ENCODE data around the gene ZP2.

Gene ZP2

DNA sequence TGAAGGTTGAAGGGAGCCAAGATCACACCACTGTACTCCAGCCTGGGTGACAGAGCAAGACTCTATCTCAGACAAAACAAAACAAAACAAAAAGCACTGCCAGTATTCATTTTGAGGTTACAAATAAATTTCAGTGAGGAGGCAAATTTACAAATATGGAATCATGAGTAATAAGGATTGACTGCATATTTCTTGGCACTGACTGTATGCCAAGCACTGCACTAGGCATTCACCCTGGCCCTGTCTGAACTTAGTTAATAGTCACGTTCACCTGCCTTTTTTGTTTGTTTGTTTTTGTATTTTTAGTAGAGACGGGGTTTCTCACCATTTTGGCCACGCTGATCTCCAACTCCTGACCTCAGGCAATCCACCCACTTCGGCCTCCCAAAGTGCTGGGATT lies 47.8 kb downstream of the ZP2 start:
- no peak for DNase-seq (ENCODE audit: low read depth)
- in situ Hi-C loops (cut with HindIII; ENCODE audit: low sequenced_read_pairs): no loop called here
- no peak overlapping the region for H3K4me3 ChIP-seq (ENCODE audit: low read depth, low read length)
- TF ChIP-seq, protein P1, sequence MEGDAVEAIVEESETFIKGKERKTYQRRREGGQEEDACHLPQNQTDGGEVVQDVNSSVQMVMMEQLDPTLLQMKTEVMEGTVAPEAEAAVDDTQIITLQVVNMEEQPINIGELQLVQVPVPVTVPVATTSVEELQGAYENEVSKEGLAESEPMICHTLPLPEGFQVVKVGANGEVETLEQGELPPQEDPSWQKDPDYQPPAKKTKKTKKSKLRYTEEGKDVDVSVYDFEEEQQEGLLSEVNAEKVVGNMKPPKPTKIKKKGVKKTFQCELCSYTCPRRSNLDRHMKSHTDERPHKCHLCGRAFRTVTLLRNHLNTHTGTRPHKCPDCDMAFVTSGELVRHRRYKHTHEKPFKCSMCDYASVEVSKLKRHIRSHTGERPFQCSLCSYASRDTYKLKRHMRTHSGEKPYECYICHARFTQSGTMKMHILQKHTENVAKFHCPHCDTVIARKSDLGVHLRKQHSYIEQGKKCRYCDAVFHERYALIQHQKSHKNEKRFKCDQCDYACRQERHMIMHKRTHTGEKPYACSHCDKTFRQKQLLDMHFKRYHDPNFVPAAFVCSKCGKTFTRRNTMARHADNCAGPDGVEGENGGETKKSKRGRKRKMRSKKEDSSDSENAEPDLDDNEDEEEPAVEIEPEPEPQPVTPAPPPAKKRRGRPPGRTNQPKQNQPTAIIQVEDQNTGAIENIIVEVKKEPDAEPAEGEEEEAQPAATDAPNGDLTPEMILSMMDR (IDR thresholded peaks at IDR 0.05; ENCODE audit: low read depth, low read length, missing control alignments): no peak

DNA sequence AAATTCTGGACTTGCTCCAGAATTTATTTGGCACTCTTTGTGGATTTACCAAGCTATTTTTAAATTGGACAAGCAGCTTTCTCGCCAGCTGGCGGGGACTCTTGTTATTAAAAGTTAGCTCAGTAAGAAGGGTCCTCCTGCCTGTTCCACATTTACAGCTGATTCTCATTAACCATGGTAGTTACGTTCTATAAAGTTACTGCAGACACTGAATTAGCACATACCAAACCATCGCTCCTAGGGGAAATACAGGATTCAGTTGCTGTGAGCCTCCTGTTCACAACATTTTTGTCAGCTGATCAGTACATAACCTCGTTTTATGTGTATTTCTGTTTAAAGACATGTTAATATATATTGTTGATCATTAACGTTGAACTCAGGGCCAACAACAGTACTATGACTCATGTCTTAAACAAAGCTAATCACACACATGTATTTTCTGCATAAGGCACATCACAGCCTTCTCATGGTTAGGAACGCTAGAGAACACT lies 48.7 kb downstream of the ZP2 start:
- TF ChIP-seq, protein P1 (IDR thresholded peaks at IDR 0.05; ENCODE audit: low read depth, low read length, missing control alignments): no peak
- no peak overlapping the region for H3K4me3 ChIP-seq (ENCODE audit: low read depth, low read length)
- in situ Hi-C loops (cut with HindIII; ENCODE audit: low sequenced_read_pairs): no loop called here
- peak; percentile 40 for DNase-seq (ENCODE audit: low read depth)

DNA sequence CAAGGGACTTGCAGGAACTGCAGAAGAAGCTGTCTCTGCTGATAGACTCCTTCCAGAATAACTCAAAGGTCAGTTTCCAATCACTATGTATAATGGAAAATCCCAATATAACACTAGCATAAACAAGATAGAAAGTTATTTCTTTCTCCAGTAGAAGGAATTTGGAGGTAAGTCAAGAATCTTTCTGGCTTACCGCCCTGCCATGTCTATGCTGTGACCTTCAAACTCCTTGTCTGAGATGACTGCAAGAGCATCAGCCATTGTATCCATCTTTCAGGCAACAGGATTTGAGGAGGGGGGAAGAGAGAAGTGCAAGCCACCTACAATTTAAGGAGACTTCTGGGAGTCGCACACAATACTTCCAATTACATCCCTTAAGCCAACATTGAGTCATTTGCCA lies 50.2 kb downstream of the ZP2 start:
- no peak for DNase-seq (ENCODE audit: low read depth)
- TF ChIP-seq, protein P1 (IDR thresholded peaks at IDR 0.05; ENCODE audit: low read depth, low read length, missing control alignments): no peak
- no peak overlapping the region for H3K4me3 ChIP-seq (ENCODE audit: low read depth, low read length)
- in situ Hi-C loops (cut with HindIII; ENCODE audit: low sequenced_read_pairs): no loop called here

DNA sequence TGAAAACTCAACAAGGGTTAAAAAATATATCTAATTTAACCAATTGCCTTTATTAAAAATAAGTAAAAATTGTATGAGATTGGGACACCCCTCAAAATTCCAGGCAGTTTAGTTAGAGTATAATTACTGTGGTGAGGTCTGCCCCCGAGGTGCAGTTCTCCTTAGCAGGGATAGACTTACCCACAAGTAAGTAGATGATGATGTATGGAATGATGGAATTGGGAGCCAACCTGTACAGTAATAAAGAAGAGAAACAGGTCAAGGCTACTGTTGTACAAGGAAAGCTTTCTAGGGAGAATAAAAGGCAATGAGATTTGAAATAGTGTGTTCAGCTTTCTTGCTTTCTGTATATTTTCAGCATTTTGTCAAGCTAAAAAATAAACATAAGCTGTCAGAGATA lies 51.1 kb downstream of the ZP2 start:
- no peak for DNase-seq (ENCODE audit: low read depth)
- TF ChIP-seq, protein P1 (IDR thresholded peaks at IDR 0.05; ENCODE audit: low read depth, low read length, missing control alignments): no peak
- in situ Hi-C loops (cut with HindIII; ENCODE audit: low sequenced_read_pairs): no loop called here
- H3K4me3 ChIP-seq (ENCODE audit: low read depth, low read length): no peak overlapping the region

DNA sequence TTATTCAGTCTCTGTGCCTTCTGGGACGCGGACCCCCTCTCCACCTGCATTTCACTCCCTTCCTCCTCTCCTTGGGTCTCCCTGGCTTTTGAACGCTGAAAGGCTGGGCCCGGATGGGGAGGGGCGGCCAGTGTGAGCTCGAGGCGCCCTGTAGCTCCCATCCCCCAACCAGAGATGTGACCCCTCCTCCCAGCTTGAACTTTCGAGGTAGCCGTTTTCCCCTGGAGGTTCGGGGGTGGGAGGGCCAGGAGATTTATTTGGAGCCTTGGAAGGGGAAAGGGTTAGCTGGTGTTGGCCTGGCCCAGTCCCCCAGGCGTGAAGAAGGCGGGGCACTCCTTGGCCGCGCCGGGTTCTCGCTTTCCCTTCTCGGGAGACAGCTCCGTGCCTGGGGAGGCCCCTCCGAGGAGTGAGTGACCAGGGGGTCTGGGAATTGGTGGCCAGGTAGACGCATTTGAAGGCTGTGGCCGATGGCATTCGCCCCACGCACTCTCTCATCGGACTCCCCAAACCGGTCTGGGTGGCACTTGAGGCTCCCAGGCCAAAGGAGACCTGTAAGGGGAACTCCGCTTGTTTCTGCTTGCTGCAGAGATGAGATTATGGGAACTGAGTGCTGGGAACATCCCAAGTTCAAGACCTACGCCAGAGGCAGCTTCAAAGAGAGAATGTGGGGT lies 52.0 kb downstream of the ZP2 start:
- DNase-seq (ENCODE audit: low read depth): no peak
- in situ Hi-C loops (cut with HindIII; ENCODE audit: low sequenced_read_pairs): no loop called here
- TF ChIP-seq, protein P1 (IDR thresholded peaks at IDR 0.05; ENCODE audit: low read depth, low read length, missing control alignments): no peak
- H3K4me3 ChIP-seq (ENCODE audit: low read depth, low read length): peak overlapping the region; percentile 63

DNA sequence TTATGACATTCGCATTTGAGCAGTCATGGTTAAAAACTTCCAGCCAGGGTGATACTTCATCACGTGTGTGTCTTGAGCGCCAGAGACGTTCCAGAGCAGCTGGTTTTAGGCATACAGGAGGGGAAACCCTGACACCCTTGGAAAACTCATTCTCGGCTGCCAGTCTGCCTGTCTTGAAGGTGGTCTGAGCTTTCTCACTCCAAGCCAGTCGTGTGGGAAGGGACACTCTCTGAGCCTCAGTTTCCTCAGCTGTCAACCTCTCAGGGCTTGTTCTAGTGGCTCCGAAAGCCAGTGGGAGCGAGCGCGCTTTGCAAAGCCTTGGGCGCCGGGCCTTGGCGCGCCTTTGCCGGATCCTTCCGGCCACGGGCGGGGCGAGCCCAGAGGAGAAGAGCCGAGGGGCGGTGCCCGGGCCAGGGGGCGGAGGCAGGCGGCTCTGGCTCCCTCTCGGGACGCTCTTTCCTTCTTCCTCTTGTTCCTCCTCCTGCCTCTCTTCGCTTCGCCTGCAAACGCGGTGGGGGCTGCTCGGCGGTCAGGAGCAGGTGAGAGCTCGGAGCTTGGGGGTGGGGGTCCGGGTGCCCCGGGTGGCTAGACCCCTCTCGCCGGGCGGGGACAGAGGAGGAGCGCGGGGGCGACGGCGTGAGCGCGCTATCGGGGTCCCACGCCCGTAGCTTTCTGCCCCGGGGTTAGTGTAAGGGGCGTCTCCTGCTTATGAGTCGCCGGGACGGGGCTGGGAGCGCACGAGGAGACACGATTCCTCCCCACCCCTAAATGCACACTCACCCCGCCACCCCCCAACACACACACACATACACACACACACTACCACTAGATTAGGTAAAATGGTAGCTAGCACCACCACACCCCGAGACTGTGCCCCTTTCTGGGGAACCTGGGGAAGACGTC lies 52.9 kb downstream of the ZP2 start, which contains the start of gene LDAF1:
TSS of gene LDAF1 (plus strand) at position 467 of the 903 bp plus-strand sequence. CDS start 2,509 bp downstream, outside the sequence.
- in situ Hi-C loops (cut with HindIII; ENCODE audit: low sequenced_read_pairs): no loop called here
- DNase-seq (ENCODE audit: low read depth): peak; percentile 31
- TF ChIP-seq, protein P1 (IDR thresholded peaks at IDR 0.05; ENCODE audit: low read depth, low read length, missing control alignments): no peak
- H3K4me3 ChIP-seq (ENCODE audit: low read depth, low read length): peak within 1 kb of the TSS; percentile 63
